Endothelial cell of umbilical vein (primary cell): ENCODE data around the gene ARHGDIB. TPM values are rescaled to one million over a fixed set of nuclear protein-coding genes. Genes with fewer than 3 reads are reported as not detected.

Source experiments
- BruUV-seq: library from RNA; stranded (reverse); fragments of 400-500 nt; replicated peaks from 2 replicates; lab custom pipeline; 2021; lab: Mats Ljungman, UMichigan
- CTCF ChIA-PET: fragments of 300-600, 350-600 bp; sonication (Branson Sonifier 250); formaldehyde crosslinking; loops from one replicate; lab custom pipeline; 2021; ENCODE audit warnings: antibody characterized with exemption, inconsistent platforms; lab: Charles Lee
- POLR2A ChIA-PET: fragments of 300-600, 350-600 bp; sonication (Branson Sonifier 250); formaldehyde crosslinking; loops from one replicate; lab custom pipeline; 2021; ENCODE audit warnings: antibody characterized with exemption, inconsistent platforms; lab: Charles Lee
- DNase-seq: peaks from one replicate; pipeline ENCODE4 v3.0.0-alpha.2; 2011; ENCODE audit warnings: low read depth, low spot score
- FAIRE-seq: peaks from 2 replicates; lab custom pipeline; 2011; peaks lifted over from hg19 to GRCh38; lab: Jason Lieb, UNC
- H2AFZ ChIP-seq: 2 replicates; pipeline ENCODE4 v1.6.0; 2012; ENCODE audit warnings: low read depth, low read length, control low read depth, inconsistent platforms
- H3K27ac ChIP-seq: 2 replicates; pipeline ENCODE4 v1.5.1; 2011; ENCODE audit warnings: low read depth, mild to moderate bottlenecking, control low read depth, low read length, moderate library complexity; ENCODE audit not compliant: insufficient read depth
- H3K27me3 ChIP-seq, 2 experiments: 2 replicates each; pipeline versions ENCODE4 v1.6.0 to v1.6.1; 2011; ENCODE audit warnings: low read length in 2 of 2, mixed read lengths in 1 of 2; ENCODE audit not compliant: control insufficient read depth in 2 of 2, insufficient read depth in 2 of 2
- H3K36me3 ChIP-seq, 2 experiments: 2 replicates in 1 of 2; 3 replicates in 1 of 2; pipeline ENCODE4 v1.5.1; 2011; ENCODE audit warnings: low read length in 2 of 2, mild to moderate bottlenecking in 1 of 2, moderate library complexity in 1 of 2; ENCODE audit not compliant: control insufficient read depth in 2 of 2, insufficient read depth in 2 of 2; ENCODE audit errors: extremely low read depth in 1 of 2
- H3K4me1 ChIP-seq: 3 replicates; pipeline ENCODE4 v1.5.1; 2011; ENCODE audit warnings: mild to moderate bottlenecking, low read length; ENCODE audit not compliant: control insufficient read depth, insufficient read depth; ENCODE audit errors: extremely low read depth
- H3K4me2 ChIP-seq: 2 replicates; pipeline ENCODE4 v1.6.1; 2011; ENCODE audit warnings: low read length, control low read depth, mixed read lengths; ENCODE audit not compliant: insufficient read depth
- H3K4me3 ChIP-seq, 3 experiments: fragments of 200-600 bp in 1 of 3; sonication (generic), shearing (Covaris generic) in 1 of 3; replicated peaks in 1 of 3; 2 replicates each; pipeline ENCODE4 v1.5.1; 2011 to 2016; ENCODE audit warnings: control low read depth in 3 of 3, low read length in 3 of 3, mild to moderate bottlenecking in 2 of 3, inconsistent platforms in 1 of 3, low read depth in 1 of 3, moderate library complexity in 1 of 3; ENCODE audit not compliant: insufficient read depth in 1 of 3
- H3K79me2 ChIP-seq: 2 replicates; pipeline ENCODE4 v1.6.0; 2012; ENCODE audit warnings: low read length, inconsistent platforms; ENCODE audit not compliant: control insufficient read depth, insufficient read depth
- H3K9ac ChIP-seq: replicated peaks from 2 replicates; pipeline ENCODE3; 2011; ENCODE audit warnings: low read length, control low read depth; ENCODE audit not compliant: insufficient read depth; ENCODE audit errors: extremely low read depth
- H3K9me1 ChIP-seq: replicated peaks from 3 replicates; pipeline ENCODE4 v1.6.0; 2011; ENCODE audit warnings: mild to moderate bottlenecking, low read length; ENCODE audit not compliant: control insufficient read depth, insufficient read depth; ENCODE audit errors: extremely low read depth
- H3K9me3 ChIP-seq: replicated peaks from 2 replicates; pipeline ENCODE4 v1.5.1; 2012; ENCODE audit warnings: low read length, inconsistent platforms; ENCODE audit not compliant: control insufficient read depth, insufficient read depth
- H4K20me1 ChIP-seq: replicated peaks from 2 replicates; pipeline ENCODE3; 2011; ENCODE audit warnings: mild to moderate bottlenecking, low read length; ENCODE audit not compliant: control insufficient read depth, insufficient read depth; ENCODE audit errors: extremely low read depth
- EZH2 ChIP-seq: IDR thresholded peaks from 2 replicates; pipeline ENCODE4 v1.6.1; 2012; ENCODE audit warnings: borderline replicate concordance, low read depth, mild to moderate bottlenecking, moderate library complexity, low read length, inconsistent platforms; ENCODE audit not compliant: severe bottlenecking
- FOS ChIP-seq: IDR thresholded peaks from 2 replicates; pipeline ENCODE4 v1.6.1; 2011; ENCODE audit warnings: mild to moderate bottlenecking, low read length, moderate library complexity, borderline replicate concordance; ENCODE audit not compliant: insufficient read depth
- GATA2 ChIP-seq: IDR thresholded peaks from 2 replicates; pipeline ENCODE4 v1.7.0; 2011; ENCODE audit warnings: low read depth, mild to moderate bottlenecking, moderate library complexity, mixed read lengths, low read length; ENCODE audit not compliant: insufficient read length, insufficient read depth
- JUN ChIP-seq: IDR thresholded peaks from 2 replicates; pipeline ENCODE4 v1.6.1; 2011; ENCODE audit warnings: borderline replicate concordance, low read depth; ENCODE audit not compliant: insufficient read length, insufficient read depth
- MYC ChIP-seq: IDR thresholded peaks from one replicate; pipeline ENCODE4 v1.6.1; 2011; ENCODE audit warnings: mild to moderate bottlenecking, low read depth, low read length
- POLR2A ChIP-seq: IDR thresholded peaks from 2 replicates; pipeline ENCODE4 v1.6.1; 2012; ENCODE audit warnings: low read depth, mild to moderate bottlenecking, control low read depth, low read length
- POLR2AphosphoS5 ChIP-seq: IDR thresholded peaks from 2 replicates; pipeline ENCODE4 v1.6.1; 2012; ENCODE audit warnings: low read depth, mild to moderate bottlenecking, control low read depth, low read length, moderate library complexity; ENCODE audit not compliant: insufficient read depth
- dilution Hi-C: fragments of 300-500 bp; cut with MboI; formaldehyde crosslinking; loops from one replicate; pipeline ENCODE4 v1.15.0; 2019; ENCODE audit warnings: low sequenced_read_pairs; ENCODE audit not compliant: extremely low pct_ligation_motif_present
- intact Hi-C: fragments of 100-400 bp; cut with micrococcal nuclease; formaldehyde crosslinking; loops from one replicate; pipeline ENCODE4 v1.10.0; 2022
- polyA plus RNA-seq, 4 experiments: library from polyadenylated mRNA; depleted of rRNA in 3 of 4; stranded (reverse) in 3 of 4; unstranded in 1 of 4; fragments of >200 nt; gene quantifications; 2 replicates each; pipeline versions ENCODE4 v1.2.1 to v1.2.3, GENCODE V29; 2011 to 2012; ENCODE audit warnings: missing spikeins in 1 of 4
- total RNA-seq: library from RNA; stranded (reverse); gene quantifications from 2 replicates; pipeline ENCODE4 v1.2.3, GENCODE V29; 2021
- TF ChIP-seq, protein P1 (sequence below), 2 donors: IDR thresholded peaks; 1 replicate in 1 of 2; 2 replicates in 1 of 2; pipeline ENCODE4 v1.5.1; 2011; ENCODE audit warnings: low read length in 2 of 2, mild to moderate bottlenecking in 2 of 2, moderate library complexity in 2 of 2, control low read depth in 1 of 2, inconsistent platforms in 1 of 2, low read depth in 1 of 2; ENCODE audit not compliant: insufficient read depth in 1 of 2; ENCODE audit errors: extremely low read depth in 1 of 2
- TF ChIP-seq, protein P2 (sequence below): IDR thresholded peaks from 2 replicates; pipeline ENCODE4 v1.6.1; 2011; ENCODE audit not compliant: insufficient read depth, insufficient read length

ARHGDIB gene
- total and polyA plus RNA-seq, 2 donors (not counting 3 experiments of a cell fraction or from before 2014, with no cell fraction given): 483 to 1,200 TPM

DNA sequence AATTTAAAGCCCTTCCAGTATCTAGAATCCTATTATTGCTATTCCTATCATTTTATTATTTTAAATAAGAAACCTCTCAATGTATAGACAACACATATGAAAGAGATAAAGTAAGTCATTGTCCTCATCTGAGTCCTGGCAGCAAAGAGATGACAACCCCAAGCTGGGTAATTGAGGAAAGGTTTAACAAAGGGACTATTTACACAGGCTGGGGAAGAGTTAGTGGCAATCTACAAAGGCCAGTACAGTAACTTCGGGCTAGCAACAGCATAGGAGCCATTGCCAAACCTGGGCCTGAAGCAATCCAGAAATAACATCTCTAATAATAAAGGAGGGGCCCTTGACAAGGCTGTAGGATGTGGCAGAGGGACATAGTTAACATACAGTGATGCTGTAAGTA is 22.6 kb upstream of the ARHGDIB start:
- Histone ChIP-seq H3K4me2 (no peak overlapping the region), H3K27ac (no peak overlapping the region), H3K36me3 (no peaks in the 10 kb centered on the region), H4K20me1 (no peaks in the 10 kb centered on the region), H3K9ac (no peak overlapping the region), H3K27me3 (no peaks in the 10 kb centered on the region), H2AFZ (no peak overlapping the region), H3K4me3 (no peak overlapping the region), H3K9me1 (no peaks in the 10 kb centered on the region), H3K9me3 (no peaks in the 10 kb centered on the region), H3K79me2 (no peaks in the 10 kb centered on the region), H3K4me1 (no peaks in the 10 kb centered on the region)
- FAIRE-seq: no peak
- TF ChIP-seq MYC: no peak
- TF ChIP-seq, protein P1, sequence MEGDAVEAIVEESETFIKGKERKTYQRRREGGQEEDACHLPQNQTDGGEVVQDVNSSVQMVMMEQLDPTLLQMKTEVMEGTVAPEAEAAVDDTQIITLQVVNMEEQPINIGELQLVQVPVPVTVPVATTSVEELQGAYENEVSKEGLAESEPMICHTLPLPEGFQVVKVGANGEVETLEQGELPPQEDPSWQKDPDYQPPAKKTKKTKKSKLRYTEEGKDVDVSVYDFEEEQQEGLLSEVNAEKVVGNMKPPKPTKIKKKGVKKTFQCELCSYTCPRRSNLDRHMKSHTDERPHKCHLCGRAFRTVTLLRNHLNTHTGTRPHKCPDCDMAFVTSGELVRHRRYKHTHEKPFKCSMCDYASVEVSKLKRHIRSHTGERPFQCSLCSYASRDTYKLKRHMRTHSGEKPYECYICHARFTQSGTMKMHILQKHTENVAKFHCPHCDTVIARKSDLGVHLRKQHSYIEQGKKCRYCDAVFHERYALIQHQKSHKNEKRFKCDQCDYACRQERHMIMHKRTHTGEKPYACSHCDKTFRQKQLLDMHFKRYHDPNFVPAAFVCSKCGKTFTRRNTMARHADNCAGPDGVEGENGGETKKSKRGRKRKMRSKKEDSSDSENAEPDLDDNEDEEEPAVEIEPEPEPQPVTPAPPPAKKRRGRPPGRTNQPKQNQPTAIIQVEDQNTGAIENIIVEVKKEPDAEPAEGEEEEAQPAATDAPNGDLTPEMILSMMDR (IDR thresholded peaks at IDR 0.05; ENCODE audit: extremely low read depth in 1 of 2, insufficient read depth in 1 of 2, low read depth in 1 of 2, low read length in 2 of 2): no peak
- TF ChIP-seq EZH2: no peak
- no peak for TF ChIP-seq FOS
- no peak for TF ChIP-seq JUN
- TF ChIP-seq GATA2: no peak
- TF ChIP-seq POLR2A: no peak
- TF ChIP-seq, protein P2, sequence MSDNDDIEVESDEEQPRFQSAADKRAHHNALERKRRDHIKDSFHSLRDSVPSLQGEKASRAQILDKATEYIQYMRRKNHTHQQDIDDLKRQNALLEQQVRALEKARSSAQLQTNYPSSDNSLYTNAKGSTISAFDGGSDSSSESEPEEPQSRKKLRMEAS: no peak
- TF ChIP-seq POLR2AphosphoS5: no peak
- CTCF ChIA-PET: interaction anchor here (1.2 to 4.2 kb wide), 3 partner anchors 18 to 137 kb away, joined by 3 to 44 read pairs (median 3); partner anchors contain the start of gene ERP27
- intact Hi-C loops: no loop called here
- no TSS peak for BruUV-seq
- POLR2A ChIA-PET: no interaction called here
- dilution Hi-C loops: no loop called here
- DNase-seq: no peak
